PC-3 (cell line): ENCODE data around the gene PJA1. TPM values are rescaled to one million over a fixed set of nuclear protein-coding genes. Genes with fewer than 3 reads are reported as not detected.

Source experiments
- ATAC-seq: fragments of 200-7000 bp; cut with Tn5 transposase; 2 replicates; pipeline ENCODE4 v1.9.1; 2020; ENCODE audit warnings: mild to moderate bottlenecking, moderate library complexity
- BruUV-seq: library from RNA; stranded (reverse); fragments of 400-500 nt; replicated peaks from 2 replicates; lab custom pipeline; 2021; lab: Mats Ljungman, UMichigan
- CTCF ChIA-PET: fragments of 300-600 bp; sonication (Branson Sonifier 250); formaldehyde crosslinking; loops from one replicate; lab custom pipeline; 2022; ENCODE audit warnings: antibody characterized with exemption; lab: Charles Lee
- POLR2A ChIA-PET: fragments of 300-600 bp; sonication (Branson Sonifier 250); formaldehyde crosslinking; loops from one replicate; lab custom pipeline; 2022; ENCODE audit warnings: antibody characterized with exemption; ENCODE audit not compliant: unreplicated experiment; lab: Charles Lee
- DNase-seq: peaks from one replicate; pipeline ENCODE4 v3.0.0-alpha.2; 2015
- H2AFZ ChIP-seq: fragments of 300-600 bp; sonication (generic); 2 replicates; pipeline ENCODE4 v1.6.0; 2016; ENCODE audit warnings: antibody characterized with exemption, low read length
- H3F3A ChIP-seq: fragments of 300-600 bp; sonication (generic); one replicate; pipeline ENCODE4 v1.6.0; 2017; ENCODE audit warnings: antibody characterized with exemption, low read length, control low read depth, mild to moderate bottlenecking; ENCODE audit not compliant: unreplicated experiment
- H3K27ac ChIP-seq: fragments of 300-600 bp; sonication (generic); 2 replicates; pipeline ENCODE4 v1.5.1; 2016; ENCODE audit warnings: mild to moderate bottlenecking, low read length
- H3K27me3 ChIP-seq: fragments of 300-600 bp; sonication (generic); 2 replicates; pipeline ENCODE4 v1.6.1; 2016; ENCODE audit warnings: low read length, mixed read lengths
- H3K36me3 ChIP-seq: fragments of 300-600 bp; sonication (generic); 2 replicates; pipeline ENCODE4 v1.6.1; 2016; ENCODE audit warnings: low read depth, mixed run types, low read length, mixed read lengths
- H3K4me1 ChIP-seq: fragments of 300-600 bp; sonication (generic); 2 replicates; pipeline ENCODE4 v1.5.1; 2016; ENCODE audit warnings: low read length; ENCODE audit not compliant: insufficient read depth
- H3K4me2 ChIP-seq: fragments of 300-600 bp; sonication (generic); 2 replicates; pipeline ENCODE4 v1.6.0; 2016; ENCODE audit warnings: low read length
- H3K4me3 ChIP-seq: fragments of 300-600 bp; sonication (generic); 2 replicates; pipeline ENCODE4 v1.5.1; 2016; ENCODE audit warnings: mild to moderate bottlenecking, low read length, mixed read lengths
- H3K79me2 ChIP-seq: fragments of 300-600 bp; sonication (generic); 2 replicates; pipeline ENCODE4 v1.6.1; 2017; ENCODE audit warnings: low read length, mixed read lengths
- H3K9ac ChIP-seq: fragments of 300-600 bp; sonication (generic); 2 replicates; pipeline ENCODE4 v1.6.0; 2016; ENCODE audit warnings: mild to moderate bottlenecking, low read length
- H3K9me2 ChIP-seq: fragments of 300-600 bp; sonication (generic); replicated peaks from 2 replicates; pipeline ENCODE4 v1.6.1; 2016; ENCODE audit warnings: mixed run types, low read length, mixed read lengths
- H3K9me3 ChIP-seq: fragments of 300-600 bp; sonication (generic); 2 replicates; pipeline ENCODE4 v1.6.1; 2016; ENCODE audit warnings: low read length, mixed read lengths
- H4K20me1 ChIP-seq: fragments of 300-600 bp; sonication (generic); 2 replicates; pipeline ENCODE4 v1.6.1; 2016; ENCODE audit warnings: low read length, mixed read lengths
- EZH2 ChIP-seq: fragments of 300-600 bp; sonication (generic); IDR thresholded peaks from one replicate; pipeline ENCODE4 v1.6.1; 2017; ENCODE audit warnings: antibody characterized with exemption, mild to moderate bottlenecking, low read length; ENCODE audit not compliant: unreplicated experiment
- EZH2phosphoT487 ChIP-seq: fragments of 300-600 bp; sonication (generic); IDR thresholded peaks from 2 replicates; pipeline ENCODE4 v1.6.1; 2018; ENCODE audit warnings: mild to moderate bottlenecking, antibody characterized with exemption, low read length, borderline replicate concordance
- intact Hi-C: fragments of 100-400 bp; cut with micrococcal nuclease; formaldehyde crosslinking; loops from 2 replicates; pipeline ENCODE4 v1.9.0; 2023
- total RNA-seq: library from RNA; depleted of rRNA; stranded (reverse); fragments of >200 nt; gene quantifications from 2 replicates; pipeline ENCODE4 v1.2.3, GENCODE V29; 2014
- TF ChIP-seq, protein P1 (sequence below): fragments of 300-600 bp; sonication (generic); conservative IDR thresholded peaks from 2 replicates; pipeline ENCODE4 v1.5.1; 2017; ENCODE audit warnings: antibody characterized with exemption, low read depth, mild to moderate bottlenecking, low read length

The PJA1 gene
- total RNA-seq, 1 experiment from 2014 or later = 37.6 TPM

DNA sequence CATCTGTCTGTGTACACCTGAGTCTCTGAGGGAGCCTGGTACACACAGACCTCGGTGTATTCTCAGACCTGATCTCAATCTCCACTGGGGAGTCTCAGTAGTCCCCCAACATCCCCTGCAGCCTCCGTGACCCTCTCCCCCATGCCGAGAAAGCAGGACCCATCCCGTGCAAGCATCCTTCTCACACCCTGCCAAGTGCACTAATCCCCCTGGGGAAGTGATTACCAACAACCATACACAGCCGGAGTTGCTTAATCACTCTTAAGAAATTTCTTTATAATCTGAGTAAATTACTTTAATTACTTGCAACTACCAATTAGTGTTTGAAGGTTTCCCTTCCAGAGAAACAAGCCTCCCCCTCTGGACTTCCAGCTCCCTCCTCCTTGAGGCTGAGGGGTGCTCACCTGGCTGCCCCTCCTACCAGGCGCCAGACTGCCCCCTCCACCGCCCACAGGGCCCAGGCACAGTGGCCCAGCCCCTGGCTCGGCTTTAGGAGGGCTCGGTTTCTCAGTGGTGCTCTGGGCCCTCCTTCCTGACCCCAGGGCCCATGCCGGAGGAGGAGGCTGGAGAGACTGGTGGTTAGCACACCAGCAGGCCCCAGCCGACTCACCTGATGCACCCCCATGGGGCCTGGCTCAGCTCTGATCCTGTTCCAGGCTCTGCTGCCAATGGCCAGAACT lies 43.8 kb downstream of the PJA1 start:
- H4K20me1 ChIP-seq = no peaks in the 10 kb centered on the region
- no peaks in the 10 kb centered on the region for H3K36me3 ChIP-seq
- no peak overlapping the region for H3K4me2 ChIP-seq
- intact Hi-C loops = no loop called here
- no peaks in the 10 kb centered on the region for H3K9me3 ChIP-seq
- no peak overlapping the region for H3K27ac ChIP-seq
- H3K27me3 ChIP-seq = no peaks in the 10 kb centered on the region
- no peak overlapping the region for H2AFZ ChIP-seq
- ChIA-PET POLR2A (no interaction called here), CTCF (no interaction called here)
- no peaks in the 10 kb centered on the region for H3K79me2 ChIP-seq
- H3F3A ChIP-seq = no peaks in the 10 kb centered on the region
- no peak overlapping the region for H3K4me3 ChIP-seq
- H3K4me1 ChIP-seq = no peaks in the 10 kb centered on the region
- H3K9me2 ChIP-seq = no peaks in the 10 kb centered on the region
- TF ChIP-seq EZH2phosphoT487 = no peak
- TF ChIP-seq EZH2 = no peak
- TF ChIP-seq, protein P1, sequence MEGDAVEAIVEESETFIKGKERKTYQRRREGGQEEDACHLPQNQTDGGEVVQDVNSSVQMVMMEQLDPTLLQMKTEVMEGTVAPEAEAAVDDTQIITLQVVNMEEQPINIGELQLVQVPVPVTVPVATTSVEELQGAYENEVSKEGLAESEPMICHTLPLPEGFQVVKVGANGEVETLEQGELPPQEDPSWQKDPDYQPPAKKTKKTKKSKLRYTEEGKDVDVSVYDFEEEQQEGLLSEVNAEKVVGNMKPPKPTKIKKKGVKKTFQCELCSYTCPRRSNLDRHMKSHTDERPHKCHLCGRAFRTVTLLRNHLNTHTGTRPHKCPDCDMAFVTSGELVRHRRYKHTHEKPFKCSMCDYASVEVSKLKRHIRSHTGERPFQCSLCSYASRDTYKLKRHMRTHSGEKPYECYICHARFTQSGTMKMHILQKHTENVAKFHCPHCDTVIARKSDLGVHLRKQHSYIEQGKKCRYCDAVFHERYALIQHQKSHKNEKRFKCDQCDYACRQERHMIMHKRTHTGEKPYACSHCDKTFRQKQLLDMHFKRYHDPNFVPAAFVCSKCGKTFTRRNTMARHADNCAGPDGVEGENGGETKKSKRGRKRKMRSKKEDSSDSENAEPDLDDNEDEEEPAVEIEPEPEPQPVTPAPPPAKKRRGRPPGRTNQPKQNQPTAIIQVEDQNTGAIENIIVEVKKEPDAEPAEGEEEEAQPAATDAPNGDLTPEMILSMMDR = no peak
- BruUV-seq = no TSS peak
- DNase-seq (no peak), ATAC-seq (no peak)
- H3K9ac ChIP-seq = no peak overlapping the region

DNA sequence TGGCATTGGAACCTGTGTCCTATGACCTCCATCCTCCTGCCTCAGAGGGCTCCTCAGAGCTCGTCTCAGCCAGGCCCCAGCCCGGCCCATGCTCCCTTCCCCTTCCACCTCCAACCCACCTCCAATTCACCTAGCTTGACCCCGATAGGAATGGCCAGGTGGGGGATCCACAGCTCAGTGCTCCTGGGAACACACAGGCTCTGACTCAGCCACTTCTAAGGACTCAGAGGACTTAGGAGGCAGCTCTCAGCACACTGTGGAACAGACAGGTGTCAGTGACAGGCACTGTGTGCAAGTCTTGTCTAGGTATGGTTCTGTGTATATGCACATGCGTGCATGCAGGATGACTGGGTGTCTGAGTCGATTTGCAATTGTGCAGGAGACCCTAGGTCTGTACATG lies 44.8 kb downstream of the PJA1 start:
- H3K4me3 ChIP-seq = no peak overlapping the region
- DNase-seq (no peak), ATAC-seq (no peak)
- BruUV-seq = no TSS peak
- H3K4me1 ChIP-seq = no peaks in the 10 kb centered on the region; the same call in 1 of the 2 replicates
- H3K9me2 ChIP-seq = no peaks in the 10 kb centered on the region
- H3F3A ChIP-seq = no peaks in the 10 kb centered on the region
- no peak for TF ChIP-seq EZH2
- TF ChIP-seq, protein P1 = no peak
- no peak for TF ChIP-seq EZH2phosphoT487
- H3K27ac ChIP-seq = no peak overlapping the region
- no peaks in the 10 kb centered on the region for H3K79me2 ChIP-seq
- no peaks in the 10 kb centered on the region for H4K20me1 ChIP-seq
- POLR2A ChIA-PET = no interaction called here
- no peak overlapping the region for H2AFZ ChIP-seq
- intact Hi-C loops = no loop called here
- no peaks in the 10 kb centered on the region for H3K27me3 ChIP-seq
- CTCF ChIA-PET = no interaction called here
- no peak overlapping the region for H3K9ac ChIP-seq
- no peaks in the 10 kb centered on the region for H3K36me3 ChIP-seq
- H3K9me3 ChIP-seq = no peaks in the 10 kb centered on the region
- H3K4me2 ChIP-seq = no peak overlapping the region

DNA sequence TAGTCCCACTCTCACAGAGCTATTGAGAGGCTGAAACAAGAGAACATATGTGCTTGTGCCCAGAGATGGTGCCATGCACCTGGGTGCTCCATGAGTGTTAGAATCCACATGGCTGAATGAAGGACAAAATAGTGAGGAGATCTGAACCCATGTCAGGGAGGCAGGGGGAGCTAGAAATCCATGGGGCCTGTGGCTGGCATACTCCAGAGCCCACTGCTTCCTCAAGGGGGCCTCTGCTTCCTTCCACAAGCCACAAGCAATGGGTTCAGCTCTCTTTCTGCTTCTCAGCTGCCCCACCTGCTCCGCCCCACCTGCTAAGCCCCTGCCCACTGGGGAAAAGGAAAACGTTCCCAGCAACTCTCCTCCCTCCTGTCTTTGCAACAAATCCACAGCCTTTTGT lies 46.1 kb downstream of the PJA1 start:
- no TSS peak for BruUV-seq
- ATAC-seq (no peak), DNase-seq (no peak)
- no peaks in the 10 kb centered on the region for H3K79me2 ChIP-seq
- no peaks in the 10 kb centered on the region for H3K9me3 ChIP-seq
- H3K4me1 ChIP-seq = no peaks in the 10 kb centered on the region; the same call in 1 of the 2 replicates
- no peaks in the 10 kb centered on the region for H3K9me2 ChIP-seq
- H4K20me1 ChIP-seq = no peaks in the 10 kb centered on the region
- H3K36me3 ChIP-seq = no peaks in the 10 kb centered on the region
- no peak overlapping the region for H3K4me2 ChIP-seq
- no peak overlapping the region for H3K27ac ChIP-seq
- CTCF ChIA-PET = no interaction called here
- TF ChIP-seq EZH2phosphoT487 = no peak
- TF ChIP-seq, protein P1 = no peak
- TF ChIP-seq EZH2 = no peak
- intact Hi-C loops = no loop called here
- H2AFZ ChIP-seq = no peak overlapping the region
- POLR2A ChIA-PET = no interaction called here
- no peak overlapping the region for H3K9ac ChIP-seq
- no peaks in the 10 kb centered on the region for H3F3A ChIP-seq
- no peak overlapping the region for H3K4me3 ChIP-seq
- H3K27me3 ChIP-seq = no peaks in the 10 kb centered on the region
